SK-N-MC (cell line): ENCODE data around the gene TRIM75.
"Not testable (repeated sequence)": the region's sequence is repeated elsewhere in the genome, so short reads cannot be mapped to it uniquely, and the experiment has no call there.

Experiments
- EZH2 ChIP-seq: fragments of 200-600 bp; sonication (generic); IDR thresholded peaks from one replicate; pipeline ENCODE4 v1.6.1; 2017; ENCODE audit warnings: antibody characterized with exemption
- FOXP2 ChIP-seq: optimal IDR thresholded peaks from 2 replicates; pipeline ENCODE3; 2011; ENCODE audit warnings: mild to moderate bottlenecking, moderate library complexity; ENCODE audit not compliant: insufficient read depth; ENCODE audit errors: extremely low read length, control extremely low read depth
- POLR2AphosphoS5 ChIP-seq: IDR thresholded peaks from 2 replicates; pipeline ENCODE4 v1.6.1; 2012; ENCODE audit warnings: mild to moderate bottlenecking, low read depth, low read length, borderline replicate concordance

DNA sequence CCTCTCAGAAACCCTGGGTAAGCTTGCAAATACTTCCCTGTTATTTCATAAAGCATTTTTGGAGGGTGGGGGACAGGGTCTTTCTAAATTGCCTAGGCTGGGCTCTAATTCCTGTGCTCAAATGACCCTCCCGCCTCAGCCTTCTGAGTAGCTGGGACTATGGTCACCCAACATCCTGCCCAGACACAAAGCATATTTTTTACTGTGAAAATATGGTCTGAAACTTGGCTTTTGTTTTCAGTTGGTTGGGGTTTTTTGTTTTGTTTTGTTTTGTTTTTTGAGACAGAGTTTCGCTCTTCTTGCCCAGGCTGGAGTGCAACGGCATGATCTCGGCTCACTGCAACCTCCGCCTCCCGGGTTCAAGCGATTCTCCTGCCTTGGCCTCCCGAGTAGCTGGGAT is 27.9 kb upstream of the TRIM75 start:
- TF ChIP-seq POLR2AphosphoS5, EZH2, FOXP2: not testable (repeated sequence)
